ENCODE results near the gene GTPBP6. TPM values are rescaled to one million over a fixed set of nuclear protein-coding genes. Genes with fewer than 3 reads are reported as not detected.

GTPBP6 gene
- total RNA-seq, 1 experiment from 2014 or later, result 41.6 TPM

GRCh38 chrX:291411-291901 is 27.1 kb downstream of the GTPBP6 start:
- H2AFZ ChIP-seq (ENCODE audit: low read depth, low read length, poor library complexity, severe bottlenecking), result no peak overlapping the region
- H3K9me2 ChIP-seq (ENCODE audit: insufficient read depth), result no peaks in the 10 kb centered on the region
- DNase-seq (ENCODE audit: low read depth, low spot score), result no peak
- no peak overlapping the region for H3K27ac ChIP-seq (ENCODE audit: low read depth, low read length)
- no peaks in the 10 kb centered on the region for H4K20me1 ChIP-seq (ENCODE audit: insufficient read depth)
- H3K27me3 ChIP-seq (ENCODE audit: insufficient read depth, low read length), result no peaks in the 10 kb centered on the region
- POLR2A ChIA-PET, result no interaction called here
- no peaks in the 10 kb centered on the region for H3K4me1 ChIP-seq (ENCODE audit: control insufficient read depth in 1 of 2, insufficient read depth in 2 of 2, low read length in 2 of 2)
- no peak for ATAC-seq
- RAD21 ChIA-PET (ENCODE audit: low non-redundant PET in 1 of 2, low total read pairs in 2 of 2, uncharacterized antibody in 2 of 2, unreplicated experiment in 2 of 2), result no interaction called here
- BruUV-seq (replicated peaks), result no TSS peak
- no peak overlapping the region for H3K4me2 ChIP-seq (ENCODE audit: low read length)
- CTCF ChIA-PET, result no interaction called here
- H3K9me3 ChIP-seq (ENCODE audit: control insufficient read depth in 1 of 2, insufficient read depth in 1 of 2, low read depth in 1 of 2, low read length in 2 of 2), result no peaks in the 10 kb centered on the region
- H3K4me3 ChIP-seq (replicated peaks in 1 of 2; ENCODE audit: low read depth in 1 of 2, low read length in 2 of 2), result no peak overlapping the region
- peaks cover 0 to 5% of the 10 kb centered on the region in 2 experiments; a peak in 2 of 4 replicates for H3K36me3 ChIP-seq (ENCODE audit: control insufficient read depth in 1 of 2, insufficient read depth in 2 of 2, low read length in 2 of 2)
- intact Hi-C loops (cut with micrococcal nuclease), result no loop called here
- H3K9ac ChIP-seq (ENCODE audit: low read length), result no peak overlapping the region
- no peaks in the 10 kb centered on the region for H3K79me2 ChIP-seq (ENCODE audit: insufficient read depth, low read length)
- TF ChIP-seq ELF1 (IDR thresholded peaks at IDR 0.05; ENCODE audit: borderline replicate concordance, low read depth) (no peak), TCF7L2 (IDR thresholded peaks at IDR 0.05; ENCODE audit: borderline replicate concordance, extremely low read depth, insufficient read depth, insufficient read length) (no peak), MAX (IDR thresholded peaks at IDR 0.05) (no peak), ZNF274 (IDR thresholded peaks at IDR 0.05; ENCODE audit: low read depth, low read length) (no peak), YY1 (IDR thresholded peaks at IDR 0.05; ENCODE audit: extremely low read depth, insufficient replicate concordance, low read depth, low read length) (no peak), REST (IDR thresholded peaks at IDR 0.05; ENCODE audit: low read depth) (no peak), EZH2phosphoT487 (IDR thresholded peaks at IDR 0.05; ENCODE audit: borderline replicate concordance) (no peak), CTCF (IDR thresholded peaks at IDR 0.05 in 2 of 3, conservative IDR thresholded peaks at IDR 0.05 in 1 of 3; ENCODE audit: borderline replicate concordance in 1 of 3, insufficient read depth in 1 of 3, low read depth in 2 of 3, low read length in 2 of 3) (no peak), POLR2AphosphoS5 (IDR thresholded peaks at IDR 0.05; ENCODE audit: low read depth, low read length) (no peak), ATF3 (IDR thresholded peaks at IDR 0.05) (no peak), SP1 (IDR thresholded peaks at IDR 0.05; ENCODE audit: low read depth) (no peak), SRF (IDR thresholded peaks at IDR 0.05; ENCODE audit: low read depth) (no peak), EZH2 (IDR thresholded peaks at IDR 0.05) (no peak), CEBPB (IDR thresholded peaks at IDR 0.05; ENCODE audit: low read depth) (no peak), ZFX (IDR thresholded peaks at IDR 0.05) (no peak), EGR1 (IDR thresholded peaks at IDR 0.05; ENCODE audit: low read depth) (no peak)

All from HCT116 (cell line).